LNCaP clone FGC (cell line): ENCODE measurements around the gene MYO5A.

Source experiments
- DNase-seq: peaks from one replicate; pipeline ENCODE4 v3.0.0-alpha.2; 2011; ENCODE audit warnings: low read depth
- H3K4me3 ChIP-seq: 2 replicates; pipeline ENCODE4 v1.5.1; 2011; ENCODE audit warnings: mild to moderate bottlenecking, low read depth, low read length, control low read depth
- TF ChIP-seq, protein P1 (sequence below): IDR thresholded peaks from 2 replicates; pipeline ENCODE4 v1.5.1; 2012; ENCODE audit warnings: mild to moderate bottlenecking; ENCODE audit not compliant: control insufficient read depth, insufficient read depth; ENCODE audit errors: extremely low read depth

Gene MYO5A

DNA sequence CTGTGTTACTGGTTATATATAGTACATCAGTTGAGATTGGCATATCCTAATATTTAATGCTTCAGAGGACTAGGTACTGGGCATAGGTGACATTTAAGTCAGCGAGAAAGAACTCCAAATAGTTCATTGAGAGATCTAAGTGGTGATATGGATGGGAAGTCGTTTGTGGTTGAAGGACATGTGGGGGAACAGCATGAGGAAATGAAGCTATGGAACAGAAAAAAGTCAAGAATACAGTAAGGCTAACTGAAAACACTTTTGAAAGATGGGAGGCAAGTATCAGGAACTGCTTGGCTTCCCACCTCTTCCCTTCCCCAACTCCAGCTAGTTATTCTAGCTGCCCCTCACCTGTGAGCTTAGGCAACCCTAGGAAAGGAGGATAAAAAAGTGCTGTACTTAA is 3.7 kb upstream of the MYO5A start:
- TF ChIP-seq, protein P1, sequence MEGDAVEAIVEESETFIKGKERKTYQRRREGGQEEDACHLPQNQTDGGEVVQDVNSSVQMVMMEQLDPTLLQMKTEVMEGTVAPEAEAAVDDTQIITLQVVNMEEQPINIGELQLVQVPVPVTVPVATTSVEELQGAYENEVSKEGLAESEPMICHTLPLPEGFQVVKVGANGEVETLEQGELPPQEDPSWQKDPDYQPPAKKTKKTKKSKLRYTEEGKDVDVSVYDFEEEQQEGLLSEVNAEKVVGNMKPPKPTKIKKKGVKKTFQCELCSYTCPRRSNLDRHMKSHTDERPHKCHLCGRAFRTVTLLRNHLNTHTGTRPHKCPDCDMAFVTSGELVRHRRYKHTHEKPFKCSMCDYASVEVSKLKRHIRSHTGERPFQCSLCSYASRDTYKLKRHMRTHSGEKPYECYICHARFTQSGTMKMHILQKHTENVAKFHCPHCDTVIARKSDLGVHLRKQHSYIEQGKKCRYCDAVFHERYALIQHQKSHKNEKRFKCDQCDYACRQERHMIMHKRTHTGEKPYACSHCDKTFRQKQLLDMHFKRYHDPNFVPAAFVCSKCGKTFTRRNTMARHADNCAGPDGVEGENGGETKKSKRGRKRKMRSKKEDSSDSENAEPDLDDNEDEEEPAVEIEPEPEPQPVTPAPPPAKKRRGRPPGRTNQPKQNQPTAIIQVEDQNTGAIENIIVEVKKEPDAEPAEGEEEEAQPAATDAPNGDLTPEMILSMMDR, result no peak
- DNase-seq, result no peak
- H3K4me3 ChIP-seq, result no peak overlapping the region

DNA sequence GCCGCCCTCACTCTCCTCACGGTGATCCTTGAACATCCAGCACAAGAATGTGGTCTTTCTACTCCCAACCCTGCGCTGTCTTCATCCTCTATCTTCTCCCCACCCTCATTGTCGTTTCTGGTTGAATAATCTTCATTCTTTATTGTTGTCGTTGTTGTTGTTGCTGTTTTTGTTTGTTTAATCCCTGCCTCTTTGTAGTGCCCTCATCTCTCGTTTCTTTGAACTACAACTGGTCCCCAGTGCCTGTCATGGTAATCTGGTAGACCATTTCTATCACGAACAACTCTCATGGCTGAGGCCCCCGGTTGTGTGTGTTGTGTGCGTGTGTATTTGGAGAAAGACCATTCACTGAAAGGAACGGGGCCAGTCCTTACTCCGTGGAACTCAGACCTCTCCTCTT is 1.3 kb upstream of the MYO5A start:
- no peak for DNase-seq
- TF ChIP-seq, protein P1, result no peak
- no peak overlapping the region; the same call in 1 of the 2 replicates for H3K4me3 ChIP-seq

DNA sequence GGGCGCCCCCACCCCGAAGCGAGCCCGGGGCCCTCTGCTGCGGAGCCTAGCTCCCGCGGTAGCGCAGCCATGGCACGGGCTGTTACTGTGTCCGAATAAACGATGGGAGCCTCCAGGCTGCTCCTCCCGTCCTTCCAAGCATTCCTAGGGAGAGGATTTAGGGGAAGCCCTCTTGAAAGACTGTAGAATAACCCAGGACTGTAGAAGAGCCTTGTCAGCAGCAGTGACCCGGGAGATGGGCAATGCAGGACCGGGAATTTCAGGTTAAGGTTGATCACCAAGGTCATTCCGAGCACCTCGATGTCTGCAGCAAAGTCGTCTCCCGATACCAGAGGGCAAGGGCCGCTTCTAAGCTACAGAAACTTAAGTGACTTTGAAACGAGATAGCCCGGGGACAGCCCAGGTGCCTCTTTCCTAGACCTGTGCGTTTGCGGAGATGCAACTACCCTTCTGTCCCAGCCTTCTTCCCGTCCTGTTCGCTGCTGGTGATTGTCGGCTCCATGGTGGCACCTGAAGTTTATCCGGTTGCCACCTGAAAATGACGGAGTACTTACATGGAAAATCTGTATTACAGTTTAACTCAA is 753 bp upstream of the MYO5A start:
- no peak for DNase-seq
- TF ChIP-seq, protein P1, result no peak
- H3K4me3 ChIP-seq, result peak overlapping the region; percentile 55

DNA sequence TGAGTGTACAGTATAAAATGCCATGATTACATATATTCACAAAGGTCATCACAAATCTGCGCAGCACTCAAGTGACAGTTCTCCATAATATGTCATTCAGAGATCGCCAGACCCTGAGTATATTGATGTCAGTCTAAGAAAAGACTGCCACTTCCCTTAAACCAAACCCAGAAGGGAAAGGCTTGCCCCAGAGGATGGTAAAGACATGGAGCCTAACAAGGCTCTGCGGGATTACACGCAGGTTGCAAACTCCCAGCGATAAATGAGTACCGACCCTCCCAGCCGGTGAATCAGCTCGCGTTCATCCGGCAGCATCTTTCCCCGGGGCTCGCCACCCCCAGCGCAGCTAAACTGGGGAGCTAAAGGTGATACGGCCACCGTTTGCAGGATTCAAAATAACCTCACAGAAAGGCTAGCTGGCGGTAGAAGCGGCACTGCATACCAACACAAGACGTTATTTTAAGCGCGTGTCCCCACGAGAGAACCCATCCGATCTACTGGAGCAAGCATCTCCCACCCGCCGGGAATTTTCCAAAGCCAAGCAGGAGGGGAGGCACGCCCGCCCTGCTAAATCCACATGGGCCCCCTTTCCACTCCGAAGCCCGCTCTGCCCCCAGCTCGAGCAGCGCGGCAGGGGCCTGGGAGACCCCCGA is 643 bp downstream of the MYO5A start:
- TF ChIP-seq, protein P1, result no peak
- DNase-seq, result no peak
- peak overlapping the region; percentile 59 for H3K4me3 ChIP-seq

DNA sequence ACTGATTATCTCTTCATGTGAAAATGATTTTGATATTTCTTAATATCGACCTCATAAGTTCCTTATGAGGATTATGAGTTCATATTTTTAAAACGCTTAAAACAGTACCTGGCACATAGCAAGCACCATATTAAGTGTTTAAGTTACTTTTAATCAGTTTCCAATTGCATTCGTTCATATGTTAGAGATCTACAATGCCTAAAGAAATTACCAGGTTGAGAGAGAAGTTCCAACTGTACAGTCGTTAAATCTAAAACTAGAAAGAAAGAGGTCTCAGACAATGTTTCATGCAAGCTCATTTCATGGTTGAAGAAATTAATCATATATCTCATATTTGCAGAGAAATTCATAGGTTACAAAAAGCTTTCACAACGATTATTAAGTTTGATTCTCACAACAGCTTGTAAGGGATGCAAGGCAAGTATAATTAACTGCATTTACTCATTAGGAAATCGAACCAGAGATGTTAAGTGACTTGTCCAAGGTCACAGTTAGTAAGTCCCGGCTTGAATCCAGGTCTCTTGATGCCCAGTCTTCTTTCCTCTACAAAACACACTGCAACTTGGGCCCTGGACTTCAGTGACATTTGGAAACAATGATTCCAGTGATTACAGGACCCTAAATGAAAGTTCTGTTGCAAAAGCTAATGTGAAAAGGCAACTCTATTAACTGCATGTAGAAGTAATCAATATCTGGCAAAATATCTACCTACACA is 1.3 kb downstream of the MYO5A start:
- no peak overlapping the region for H3K4me3 ChIP-seq
- TF ChIP-seq, protein P1, result no peak
- DNase-seq, result no peak

DNA sequence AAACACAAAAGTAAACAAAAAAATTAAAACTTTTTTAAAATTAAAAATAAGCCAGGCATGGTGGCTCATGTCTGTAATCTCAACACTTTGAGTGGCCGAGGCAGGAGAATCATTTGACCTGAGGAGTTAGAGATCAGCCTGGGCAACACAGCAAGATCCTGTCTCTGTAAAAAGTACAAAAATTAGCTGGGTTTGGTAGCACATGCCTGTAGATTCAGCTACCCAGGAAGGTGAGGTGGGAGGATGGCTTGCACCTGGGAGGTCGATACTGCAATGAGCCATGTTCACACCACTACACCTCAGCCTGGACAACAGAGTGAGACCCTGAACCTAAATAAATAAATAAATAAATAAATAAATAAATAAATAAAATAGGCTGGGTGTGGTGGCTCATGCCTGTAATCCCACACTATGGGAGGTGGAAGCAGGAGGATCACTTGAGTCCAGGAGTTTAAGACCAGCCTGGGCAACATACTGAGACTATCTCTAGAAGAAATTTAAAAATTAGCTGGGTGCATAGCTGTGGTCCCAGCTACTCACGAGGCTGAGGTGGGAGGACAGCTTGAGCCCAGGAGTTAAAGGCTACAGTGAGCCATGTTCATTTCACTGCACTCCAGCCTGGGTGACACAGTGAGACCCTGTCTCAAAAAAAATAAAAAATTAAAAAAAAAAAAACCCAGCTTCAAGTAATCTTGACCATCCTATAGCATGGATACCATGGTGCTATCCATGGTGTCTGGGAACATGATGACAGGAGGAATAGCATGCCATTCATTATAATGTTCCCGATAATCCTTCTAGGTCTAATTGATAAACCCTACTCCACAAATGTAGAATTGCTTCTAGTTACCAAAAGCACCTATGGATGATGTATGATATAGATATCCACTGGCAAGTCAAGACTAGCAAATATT is 4.2 kb downstream of the MYO5A start:
- no peak for DNase-seq
- TF ChIP-seq, protein P1, result no peak

More for the DNA sequence above, 4.2 kb downstream of the MYO5A start:
- no peak overlapping the region for H3K4me3 ChIP-seq
